GM12865 (cell line): Measurements from ENCODE around the gene CCR2.

Experiments
- DNase-seq: peaks from one replicate; pipeline ENCODE4 v3.0.0; 2010; ENCODE audit warnings: low read depth
- H3K4me3 ChIP-seq: 2 replicates; pipeline ENCODE4 v1.5.1; 2011; ENCODE audit warnings: mild to moderate bottlenecking, low read depth, low read length, control low read depth
- CTCF ChIP-seq: IDR thresholded peaks from 2 replicates; pipeline ENCODE4 v1.5.1; 2011; ENCODE audit warnings: low read length, control low read depth, low read depth, inconsistent platforms; ENCODE audit not compliant: insufficient read depth; ENCODE audit errors: missing control alignments

The CCR2 gene

GRCh38 chr3:46408853-46409252, 54.9 kb downstream of the CCR2 start:
- TF ChIP-seq CTCF, result no peak
- DNase-seq, result no peak
- H3K4me3 ChIP-seq, result no peak overlapping the region

DNA sequence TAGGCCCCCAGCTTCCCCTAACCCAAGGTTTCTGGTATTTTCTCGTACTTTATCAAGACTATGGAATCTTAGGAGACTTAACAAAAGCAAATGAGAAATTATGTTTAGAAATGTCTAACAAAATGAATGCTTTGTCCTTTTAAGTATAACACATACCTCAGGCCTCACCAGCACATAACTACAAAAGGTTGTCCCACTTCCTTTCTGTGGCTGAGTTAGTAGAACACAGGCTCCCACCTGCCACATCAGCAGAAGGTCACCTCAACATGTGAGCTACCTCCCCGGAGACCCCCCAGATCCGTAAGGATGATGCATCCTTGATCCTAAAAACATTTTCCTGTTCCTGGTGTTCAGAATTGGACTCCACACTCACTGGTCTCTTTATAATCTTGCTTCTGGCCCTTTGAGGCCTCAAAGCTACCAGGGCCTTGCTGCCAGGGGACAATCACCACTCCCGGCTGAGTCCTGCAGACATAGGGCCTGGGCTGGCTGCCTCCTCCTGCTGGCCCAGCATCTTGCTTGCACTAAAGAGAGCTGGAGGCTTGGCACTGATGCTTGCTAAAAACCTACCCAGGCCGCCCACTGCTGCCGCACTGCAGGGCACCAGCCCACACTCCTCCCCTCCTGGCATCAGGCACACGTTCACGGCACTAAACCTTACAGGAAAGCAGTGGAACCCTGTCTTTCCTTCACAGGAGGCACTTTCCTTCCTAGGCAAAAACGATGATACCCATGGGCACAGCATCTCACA, 56.0 kb downstream of the CCR2 start:
- no peak for TF ChIP-seq CTCF
- DNase-seq, result no peak
- no peak overlapping the region for H3K4me3 ChIP-seq
